Skin of body (tissue), 3 donors: ENCODE data around the gene RPL27. TPM values are rescaled to one million over a fixed set of nuclear protein-coding genes. Genes with fewer than 3 reads are reported as not detected.

Experiments used
- DNase-seq: peaks from one replicate; lab custom pipeline; 2025; lab: John Stamatoyannopoulos, UW
- small RNA-seq: library from RNA; depleted of rRNA; stranded (forward); fragments of <200 nt; gene quantifications from one replicate; pipeline ENCODE3, GENCODE V24; 2014; ENCODE audit warnings: low replicate concordance
- total RNA-seq: library from RNA; depleted of rRNA; stranded (reverse); fragments of >200 nt; gene quantifications from one replicate; pipeline ENCODE4 v1.2.3, GENCODE V29; 2014

RPL27 gene
- total RNA-seq, 1 donor from 2014 or later, result 1,283 TPM

GRCh38 chr17:43051969-43052368 lies 53.8 kb downstream of the RPL27 start:
- DNase-seq, result no peak

Small RNAs within 50 kb of the gene (small RNA-seq; reads per million reads assigned to genes)
- gene AARSD1, result not detected

Other genes starting within 250 kb of the RPL27 start
- gene RAMP2, start 237.2 kb upstream of the RPL27 start, total RNA-seq, result 16.4 TPM
- 33.3 TPM for gene VPS25, start 225.0 kb upstream of the RPL27 start, total RNA-seq
- gene WNK4, start 217.8 kb upstream of the RPL27 start, total RNA-seq, result 0.59 TPM
- 41.6 TPM for gene COA3, start 199.7 kb upstream of the RPL27 start, total RNA-seq
- 0.20 TPM for gene CNTD1, start 199.6 kb upstream of the RPL27 start, total RNA-seq
- gene BECN1, start 174.1 kb upstream of the RPL27 start, total RNA-seq, result 68.6 TPM
- gene PSME3, start 165.0 kb upstream of the RPL27 start, total RNA-seq, result 33.9 TPM
- gene AOC2, start 153.8 kb upstream of the RPL27 start, total RNA-seq, result 0.79 TPM
- gene AOC3, start 147.2 kb upstream of the RPL27 start, total RNA-seq, result 38.1 TPM
- gene G6PC1, start 97.6 kb upstream of the RPL27 start, total RNA-seq, result not detected
- 27.5 TPM for gene AARSD1, start 34.0 kb upstream of the RPL27 start, total RNA-seq
- 4.8 TPM for gene PTGES3L, start 18.3 kb upstream of the RPL27 start, total RNA-seq
- gene RUNDC1, start 17.9 kb upstream of the RPL27 start, total RNA-seq, result 7.1 TPM
- gene IFI35, start 8.4 kb downstream of the RPL27 start, total RNA-seq, result 7.2 TPM
- gene VAT1, start 24.0 kb downstream of the RPL27 start, total RNA-seq, result 43.9 TPM
- 0.79 TPM for gene RND2, start 26.8 kb downstream of the RPL27 start, total RNA-seq
- gene BRCA1, start 126.9 kb downstream of the RPL27 start, total RNA-seq, result 21.5 TPM
- gene NBR1, start 172.8 kb downstream of the RPL27 start, total RNA-seq, result 80.4 TPM
- gene TMEM106A, start 213.5 kb downstream of the RPL27 start, total RNA-seq, result 5.0 TPM
- not detected for gene CCDC200, start 230.2 kb downstream of the RPL27 start, total RNA-seq
- gene RNU2-1, start 235.6 kb downstream of the RPL27 start, total RNA-seq, result not detected